Fibroblast of lung (primary cell): ENCODE measurements around the gene IGF2BP2. TPM values are rescaled to one million over a fixed set of nuclear protein-coding genes. Genes with fewer than 3 reads are reported as not detected.

Experiments used
- DNase-seq, 2 donors: peaks; one replicate each; pipeline versions ENCODE4 v3.0.0 to v3.0.0-alpha.2; 2010; ENCODE audit warnings: low read depth in 2 of 2
- H2AFZ ChIP-seq: 2 replicates; pipeline ENCODE4 v1.5.1; 2012; ENCODE audit warnings: low read length, control low read depth, inconsistent platforms
- H3K27ac ChIP-seq: 2 replicates; pipeline ENCODE4 v1.5.1; 2011; ENCODE audit warnings: low read length, control low read depth; ENCODE audit not compliant: insufficient read depth
- H3K27me3 ChIP-seq: 2 replicates; pipeline ENCODE4 v1.5.1; 2011; ENCODE audit warnings: mild to moderate bottlenecking, low read length; ENCODE audit not compliant: control insufficient read depth, insufficient read depth
- H3K36me3 ChIP-seq: 2 replicates; pipeline ENCODE4 v1.5.1; 2011; ENCODE audit warnings: low read length; ENCODE audit not compliant: control insufficient read depth, insufficient read depth
- H3K4me1 ChIP-seq: 2 replicates; pipeline ENCODE4 v1.5.1; 2011; ENCODE audit warnings: low read length; ENCODE audit not compliant: control insufficient read depth, insufficient read depth; ENCODE audit errors: extremely low read depth
- H3K4me2 ChIP-seq: 2 replicates; pipeline ENCODE4 v1.5.1; 2011; ENCODE audit warnings: low read length, control low read depth; ENCODE audit not compliant: insufficient read depth; ENCODE audit errors: extremely low read depth
- H3K4me3 ChIP-seq, 4 experiments: fragments of 200-600 bp in 1 of 4; sonication (generic) in 1 of 4; replicated peaks in 1 of 4; 2 replicates each; pipeline ENCODE4 v1.5.1; 2011 to 2016; ENCODE audit warnings: low read length in 4 of 4, low read depth in 3 of 4, mild to moderate bottlenecking in 3 of 4, control low read depth in 2 of 4, inconsistent platforms in 1 of 4, mixed read lengths in 1 of 4; ENCODE audit not compliant: insufficient read depth in 1 of 4; ENCODE audit errors: control extremely low read depth in 1 of 4
- H3K79me2 ChIP-seq: 2 replicates; pipeline ENCODE4 v1.5.1; 2012; ENCODE audit warnings: mild to moderate bottlenecking, low read length, inconsistent platforms; ENCODE audit not compliant: control insufficient read depth, insufficient read depth
- H3K9ac ChIP-seq: 2 replicates; pipeline ENCODE4 v1.5.1; 2011; ENCODE audit warnings: mild to moderate bottlenecking, low read length, control low read depth; ENCODE audit not compliant: insufficient read depth
- H3K9me3 ChIP-seq: 2 replicates; pipeline ENCODE4 v1.5.1; 2012; ENCODE audit warnings: low read depth, low read length; ENCODE audit not compliant: control insufficient read depth, insufficient read depth
- H4K20me1 ChIP-seq: 2 replicates; pipeline ENCODE4 v1.5.1; 2011; ENCODE audit warnings: low read length; ENCODE audit not compliant: control insufficient read depth, insufficient read depth; ENCODE audit errors: extremely low read depth
- CTCF ChIP-seq, 2 donors: IDR thresholded peaks in 1 of 2; conservative IDR thresholded peaks in 1 of 2; 1 replicate in 1 of 2; 2 replicates in 1 of 2; pipeline ENCODE4 v1.5.1; 2011 to 2012; ENCODE audit warnings: low read length in 2 of 2, control low read depth in 1 of 2, inconsistent platforms in 1 of 2, low read depth in 1 of 2, mild to moderate bottlenecking in 1 of 2
- EZH2 ChIP-seq: IDR thresholded peaks from 2 replicates; pipeline ENCODE4 v1.5.1; 2012; ENCODE audit warnings: low read length, control low read depth, mild to moderate bottlenecking; ENCODE audit errors: missing control alignments
- polyA plus RNA-seq, 2 donors: library from polyadenylated mRNA; depleted of rRNA in 1 of 2; stranded (reverse) in 1 of 2; unstranded in 1 of 2; fragments of >200 nt; gene quantifications; 2 replicates each; pipeline ENCODE4 v1.2.1, GENCODE V29; 2011 to 2012; ENCODE audit warnings: missing spikeins in 1 of 2
- total RNA-seq: library from RNA; depleted of rRNA; stranded (reverse); fragments of >200 nt; gene quantifications from 2 replicates; pipeline ENCODE4 v1.2.1, GENCODE V29; 2014

IGF2BP2 gene
- total and polyA plus RNA-seq, 2 donors (not counting 1 experiment from before 2014, with no cell fraction given) = 5.5 to 46.1 TPM

DNA sequence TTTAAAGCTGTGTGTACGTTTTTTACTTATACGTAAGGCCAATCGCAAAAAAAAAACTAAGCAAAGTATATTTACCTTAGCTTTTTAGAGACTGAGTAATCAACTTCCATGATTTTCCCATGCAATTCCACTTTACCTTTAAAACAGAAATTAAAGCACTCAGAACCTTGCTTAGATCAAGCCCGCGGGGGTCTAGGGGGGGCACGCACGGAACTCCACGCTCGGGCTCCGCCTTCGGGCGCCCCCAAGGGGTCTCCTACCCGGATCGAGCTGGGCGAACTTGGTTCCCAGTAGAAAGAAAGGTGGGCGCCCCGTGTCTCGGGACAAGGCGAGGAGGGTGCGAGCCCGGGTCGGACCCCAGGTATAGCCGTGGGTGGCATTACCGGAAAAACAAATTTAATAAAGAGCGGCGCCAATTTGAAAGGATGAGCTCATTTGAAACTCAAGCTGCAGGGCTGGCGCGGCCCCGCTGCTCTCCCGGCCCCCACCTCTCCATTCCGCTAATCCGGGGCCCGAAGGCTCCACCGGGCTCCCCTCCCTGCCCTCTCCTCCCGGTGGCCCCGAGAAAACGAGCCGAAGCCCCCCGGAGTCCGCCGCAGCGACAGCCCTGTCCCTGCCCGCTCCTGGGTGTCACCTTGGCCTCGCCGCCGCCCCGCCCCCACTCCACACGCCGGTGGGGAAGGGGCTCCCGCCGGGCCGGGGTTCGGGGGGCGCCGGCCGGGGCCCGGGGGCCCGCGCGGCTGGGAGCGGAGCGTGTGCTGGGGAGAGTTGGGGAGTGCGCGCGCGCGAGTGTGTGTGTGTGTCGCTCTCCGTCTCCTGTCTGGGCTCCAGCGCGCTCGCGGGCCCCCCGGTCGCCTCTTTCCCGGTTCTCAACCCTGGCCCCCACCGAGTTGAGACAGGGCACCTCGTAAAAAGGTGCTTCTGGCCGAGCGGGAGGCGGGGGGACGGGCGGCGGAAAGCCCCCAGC lies 1.5 kb downstream of the IGF2BP2 start:
- Histone ChIP-seq H4K20me1 (no peaks in the 10 kb centered on the region), H3K79me2 (peaks cover 70% of the 10 kb centered on the region), H3K4me3 (peak overlapping the region; percentile 77 to 91 (median 82)), H3K36me3 (no peaks in the 10 kb centered on the region), H2AFZ (no peak overlapping the region), H3K27me3 (no peaks in the 10 kb centered on the region), H3K4me2 (peak overlapping the region; percentile 81), H3K9me3 (no peaks in the 10 kb centered on the region), H3K9ac (peak overlapping the region; percentile 85), H3K4me1 (peaks cover 6% of the 10 kb centered on the region), H3K27ac (peak overlapping the region; percentile 85)
- peak; percentile 40 to 62 for DNase-seq
- peak; percentile 13 to 15 for TF ChIP-seq CTCF (conservative IDR thresholded peaks at IDR 0.05 in 1 of 2, IDR thresholded peaks at IDR 0.05 in 1 of 2; ENCODE audit: low read depth in 1 of 2, low read length in 2 of 2)
- TF ChIP-seq EZH2 = no peak

GRCh38 chr3:185822221-185823000 lies 2.4 kb downstream of the IGF2BP2 start:
- H2AFZ ChIP-seq = no peak overlapping the region
- no peak for TF ChIP-seq EZH2
- no peak for TF ChIP-seq CTCF (conservative IDR thresholded peaks at IDR 0.05 in 1 of 2, IDR thresholded peaks at IDR 0.05 in 1 of 2; ENCODE audit: low read depth in 1 of 2, low read length in 2 of 2)
- peak overlapping the region; percentile 77 to 91 (median 82) for H3K4me3 ChIP-seq
- H3K27me3 ChIP-seq = no peaks in the 10 kb centered on the region
- H3K9me3 ChIP-seq = no peaks in the 10 kb centered on the region
- DNase-seq = peak; percentile 76 to 83
- no peaks in the 10 kb centered on the region for H3K36me3 ChIP-seq
- H4K20me1 ChIP-seq = no peaks in the 10 kb centered on the region
- H3K27ac ChIP-seq = peak overlapping the region; percentile 85
- H3K9ac ChIP-seq = peak overlapping the region; percentile 85
- peak overlapping the region; percentile 81 for H3K4me2 ChIP-seq
- peaks cover 80% of the 10 kb centered on the region for H3K79me2 ChIP-seq
- H3K4me1 ChIP-seq = peaks cover 10% of the 10 kb centered on the region
